Activated CD4-positive, alpha-beta memory T cell treated with anti-CD3 and anti-CD28 coated beads for 36 hours (primary cell): Measurements from ENCODE around the gene BANP. TPM values are rescaled to one million over a fixed set of nuclear protein-coding genes. Genes with fewer than 3 reads are reported as not detected.

Experiments used
- CTCF ChIA-PET: fragments of 350-600 bp; sonication (Branson Sonifier 250); formaldehyde crosslinking; loops from one replicate; lab custom pipeline; 2021; ENCODE audit warnings: antibody characterized with exemption, inconsistent platforms; lab: Charles Lee
- POLR2A ChIA-PET: fragments of 350-600 bp; sonication (Branson Sonifier 250); formaldehyde crosslinking; loops from one replicate; lab custom pipeline; 2021; ENCODE audit warnings: antibody characterized with exemption; lab: Charles Lee
- DNase-seq: peaks from one replicate; pipeline ENCODE4 v3.0.0-alpha.2; 2020
- H3K27ac Mint-ChIP-seq: one replicate; pipeline ENCODE4 v1.8.0; 2021; ENCODE audit warnings: mixed read lengths
- H3K27me3 Mint-ChIP-seq: one replicate; pipeline ENCODE4 v1.8.0; 2021; ENCODE audit warnings: mixed read lengths
- H3K36me3 Mint-ChIP-seq: one replicate; pipeline ENCODE4 v1.8.0; 2021; ENCODE audit warnings: mixed read lengths
- H3K4me1 Mint-ChIP-seq: one replicate; pipeline ENCODE4 v1.8.0; 2021; ENCODE audit warnings: low read depth, mixed read lengths
- H3K4me3 Mint-ChIP-seq: one replicate; pipeline ENCODE4 v1.8.0; 2021; ENCODE audit warnings: mild to moderate bottlenecking, mixed read lengths
- H3K9me3 Mint-ChIP-seq: one replicate; pipeline ENCODE4 v1.8.0; 2021; ENCODE audit warnings: mixed read lengths
- intact Hi-C: fragments of 100-400 bp; cut with micrococcal nuclease; formaldehyde crosslinking; loops from one replicate; pipeline ENCODE4 v1.15.1; 2023
- total RNA-seq, 2 experiments: library from RNA; stranded (reverse); gene quantifications; one replicate each; pipeline ENCODE4 v1.2.3, GENCODE V29; 2021

Gene BANP
- total RNA-seq, 2 experiments from 2014 or later, result 29.6 to 30.6 TPM

DNA sequence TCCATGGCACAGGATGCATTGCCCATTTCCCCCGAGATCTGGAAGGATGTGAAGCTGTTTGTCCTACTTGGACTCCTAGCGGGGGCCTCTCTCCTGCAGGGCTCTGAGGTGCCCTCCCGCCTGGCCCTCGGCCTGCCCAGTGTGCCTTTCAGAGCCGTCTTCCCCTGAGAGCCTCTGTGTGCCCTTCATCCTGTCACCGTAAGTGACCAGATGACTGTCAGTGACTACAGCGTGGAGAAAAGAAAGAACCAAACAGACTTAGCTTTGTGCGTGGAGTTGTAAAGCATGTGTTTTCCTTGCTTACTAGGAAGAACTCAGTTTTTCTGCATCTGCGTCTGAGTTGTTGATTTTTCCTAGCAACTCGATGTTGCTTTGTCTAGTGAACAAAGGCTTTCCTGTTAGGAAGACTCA lies 56.1 kb downstream of the BANP start:
- DNase-seq, result no peak
- H3K4me1 Mint-ChIP-seq, result peaks cover 6% of the 10 kb centered on the region
- H3K27me3 Mint-ChIP-seq, result no peaks in the 10 kb centered on the region
- H3K4me3 Mint-ChIP-seq, result no peak overlapping the region
- H3K27ac Mint-ChIP-seq, result no peak overlapping the region
- no peaks in the 10 kb centered on the region for H3K9me3 Mint-ChIP-seq
- ChIA-PET CTCF (interaction anchor here (0.6 to 0.7 kb wide), 3 partner anchors 176 to 597 kb away, joined by 3 to 4 read pairs (median 3); no protein-coding TSS in a partner anchor), POLR2A (no interaction called here)
- H3K36me3 Mint-ChIP-seq, result peaks cover 28% of the 10 kb centered on the region
- intact Hi-C loops, result loop anchor here (10.0 kb wide), 1 partner anchor 53 kb away; the partner anchor contains the start of gene BANP

DNA sequence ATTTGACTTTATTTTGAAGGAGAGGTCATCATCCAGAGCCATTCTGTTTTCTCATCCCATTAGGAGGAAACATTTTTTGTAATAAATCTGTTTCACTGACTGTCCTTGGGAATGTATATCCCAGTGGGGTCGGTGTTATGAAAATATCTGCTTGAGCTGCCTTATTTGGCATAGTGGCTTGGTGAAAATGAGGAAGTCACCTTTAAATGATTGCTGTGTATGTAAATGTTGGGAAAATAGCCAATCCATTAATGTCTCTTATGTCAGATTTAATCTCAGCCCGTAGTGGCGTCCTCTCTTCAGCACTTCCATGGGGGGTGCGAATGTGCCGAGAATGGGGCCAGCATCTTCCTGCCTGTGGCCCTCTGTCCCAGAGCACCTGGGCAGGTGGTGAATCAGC lies 57.6 kb downstream of the BANP start:
- H3K36me3 Mint-ChIP-seq, result peaks cover 31% of the 10 kb centered on the region
- CTCF ChIA-PET, result no interaction called here
- H3K27ac Mint-ChIP-seq, result no peak overlapping the region
- H3K4me1 Mint-ChIP-seq, result peaks cover 6% of the 10 kb centered on the region
- intact Hi-C loops, result loop anchor here (10.0 kb wide), 1 partner anchor 54 kb away; the partner anchor contains the start of gene BANP
- no peak overlapping the region for H3K4me3 Mint-ChIP-seq
- no peak for DNase-seq
- no peaks in the 10 kb centered on the region for H3K9me3 Mint-ChIP-seq
- H3K27me3 Mint-ChIP-seq, result no peaks in the 10 kb centered on the region
- POLR2A ChIA-PET, result no interaction called here

GRCh38 chr16:88009563-88010342 lies 58.5 kb downstream of the BANP start:
- H3K36me3 Mint-ChIP-seq, result peaks cover 29% of the 10 kb centered on the region
- H3K4me3 Mint-ChIP-seq, result no peak overlapping the region
- H3K27me3 Mint-ChIP-seq, result no peaks in the 10 kb centered on the region
- no peak for DNase-seq
- POLR2A ChIA-PET, result no interaction called here
- CTCF ChIA-PET, result no interaction called here
- no peak overlapping the region for H3K27ac Mint-ChIP-seq
- H3K9me3 Mint-ChIP-seq, result no peaks in the 10 kb centered on the region
- intact Hi-C loops, result loop anchor here (10.0 kb wide), 1 partner anchor 55 kb away; the partner anchor contains the start of gene BANP
- peaks cover 6% of the 10 kb centered on the region for H3K4me1 Mint-ChIP-seq

DNA sequence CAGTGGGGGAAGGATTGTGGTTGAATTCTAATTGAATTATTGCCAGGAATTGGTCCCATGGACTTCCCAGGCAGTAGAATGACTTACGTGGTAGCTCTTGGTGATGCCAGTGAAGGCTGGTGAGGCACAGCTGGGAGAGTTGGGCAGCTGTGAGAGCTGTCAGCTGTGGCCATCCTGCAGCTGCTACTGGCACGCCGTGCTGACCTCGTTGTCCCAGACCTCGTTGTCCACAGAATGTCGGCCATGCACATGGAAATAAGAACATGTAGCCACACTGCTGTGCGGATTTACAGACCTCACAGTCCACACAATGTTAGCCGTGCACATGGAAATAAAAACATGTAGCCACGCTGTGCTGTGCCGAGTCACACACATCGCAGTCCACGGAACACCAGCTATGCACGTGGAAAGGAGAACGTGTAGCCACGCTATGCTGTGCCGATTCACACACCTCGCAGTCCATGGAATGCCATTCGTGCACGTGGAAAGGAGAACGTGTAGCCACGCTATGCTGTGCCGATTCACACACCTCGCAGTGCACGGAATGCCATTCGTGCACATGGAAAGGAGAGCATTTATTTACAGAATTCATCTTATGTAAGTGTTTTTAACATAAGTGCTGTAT lies 59.2 kb downstream of the BANP start:
- H3K4me3 Mint-ChIP-seq, result no peak overlapping the region
- intact Hi-C loops, result no loop called here
- peaks cover 28% of the 10 kb centered on the region for H3K36me3 Mint-ChIP-seq
- no peaks in the 10 kb centered on the region for H3K27me3 Mint-ChIP-seq
- no peak overlapping the region for H3K27ac Mint-ChIP-seq
- no peak for DNase-seq
- ChIA-PET POLR2A (no interaction called here), CTCF (no interaction called here)
- H3K4me1 Mint-ChIP-seq, result peaks cover 6% of the 10 kb centered on the region
- H3K9me3 Mint-ChIP-seq, result no peaks in the 10 kb centered on the region

DNA sequence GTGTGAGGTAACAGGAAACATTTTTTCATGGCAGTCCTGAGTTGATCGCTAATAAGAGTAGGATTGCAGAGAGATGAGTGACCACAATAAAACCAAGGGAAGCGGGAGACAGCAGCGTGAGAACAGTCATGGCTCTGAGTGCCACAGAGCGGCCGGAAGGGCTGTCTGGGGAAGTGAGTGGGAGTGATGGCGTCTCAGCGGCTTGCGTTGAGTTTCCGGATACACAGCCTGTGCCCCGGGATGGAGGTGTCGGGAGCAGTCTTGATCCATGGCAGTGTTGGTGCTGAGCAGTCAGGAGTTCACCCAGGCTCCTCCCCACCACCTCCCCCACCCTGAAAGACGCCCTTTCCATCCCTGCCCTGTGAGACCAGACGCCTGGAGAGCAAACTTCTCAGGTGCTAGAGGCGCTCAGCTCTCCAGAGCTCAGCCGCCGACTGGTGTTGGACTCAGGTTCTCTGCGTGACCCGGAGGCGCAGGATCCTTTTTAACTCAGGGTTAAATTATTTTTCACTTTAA lies 59.8 kb downstream of the BANP start:
- Mint-ChIP-seq H3K36me3 (peaks cover 22% of the 10 kb centered on the region), H3K9me3 (no peaks in the 10 kb centered on the region), H3K27me3 (no peaks in the 10 kb centered on the region), H3K4me1 (peaks cover 6% of the 10 kb centered on the region), H3K27ac (no peak overlapping the region), H3K4me3 (no peak overlapping the region)
- intact Hi-C loops, result no loop called here
- CTCF ChIA-PET, result no interaction called here
- POLR2A ChIA-PET, result no interaction called here
- DNase-seq, result no peak

DNA sequence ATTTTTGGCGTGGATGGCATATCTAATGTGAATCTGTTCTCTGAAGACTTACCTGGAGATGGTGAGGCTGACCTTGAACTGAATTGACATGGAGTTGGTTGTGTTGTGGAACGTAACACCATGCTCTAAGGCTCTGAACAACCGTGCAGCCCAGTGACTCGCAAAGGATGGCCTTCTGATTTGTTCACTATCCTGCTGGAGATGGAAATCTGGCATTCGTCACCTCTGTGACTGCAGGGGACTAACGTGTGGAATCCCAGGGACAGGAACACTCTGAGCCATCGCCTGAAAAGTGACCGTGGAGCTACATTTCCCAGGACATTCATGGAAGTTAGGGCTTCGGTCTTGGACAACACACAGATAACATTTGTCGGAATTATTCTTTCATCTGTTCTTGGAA lies 61.1 kb downstream of the BANP start:
- peaks cover 6% of the 10 kb centered on the region for H3K4me1 Mint-ChIP-seq
- intact Hi-C loops, result no loop called here
- H3K9me3 Mint-ChIP-seq, result no peaks in the 10 kb centered on the region
- POLR2A ChIA-PET, result no interaction called here
- H3K36me3 Mint-ChIP-seq, result peaks cover 18% of the 10 kb centered on the region
- CTCF ChIA-PET, result no interaction called here
- no peak overlapping the region for H3K4me3 Mint-ChIP-seq
- no peaks in the 10 kb centered on the region for H3K27me3 Mint-ChIP-seq
- no peak for DNase-seq
- H3K27ac Mint-ChIP-seq, result no peak overlapping the region

DNA sequence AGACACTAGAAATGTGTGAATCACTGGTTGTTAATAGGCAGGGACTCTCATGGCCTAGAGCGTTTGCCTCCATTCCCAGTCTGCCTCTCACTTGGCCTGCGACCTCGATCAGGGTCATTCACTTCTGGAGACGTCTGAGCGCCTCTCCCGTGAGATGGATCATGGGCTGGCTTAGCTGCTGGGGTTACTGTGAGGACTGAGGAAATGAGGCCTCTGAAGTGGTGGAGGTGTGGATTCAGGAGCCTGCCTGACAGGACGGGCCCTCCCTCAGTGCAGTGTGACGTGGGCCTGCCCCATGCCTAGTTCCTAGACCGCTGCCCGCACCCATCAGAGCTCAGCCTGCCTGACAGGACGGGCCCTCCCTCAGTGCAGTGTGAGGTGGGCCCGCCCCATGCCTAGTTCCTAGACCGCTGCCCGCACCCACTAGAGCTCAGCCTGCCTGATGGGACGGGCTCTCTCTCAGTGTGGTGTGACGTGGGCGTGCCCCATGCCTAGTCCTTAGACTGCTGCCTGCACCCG lies 61.9 kb downstream of the BANP start:
- DNase-seq, result no peak
- ChIA-PET POLR2A (no interaction called here), CTCF (no interaction called here)
- Mint-ChIP-seq H3K4me3 (no peak overlapping the region), H3K27me3 (no peaks in the 10 kb centered on the region), H3K36me3 (peaks cover 12% of the 10 kb centered on the region), H3K27ac (no peak overlapping the region), H3K9me3 (no peaks in the 10 kb centered on the region), H3K4me1 (peaks cover 6% of the 10 kb centered on the region)
- intact Hi-C loops, result no loop called here

DNA sequence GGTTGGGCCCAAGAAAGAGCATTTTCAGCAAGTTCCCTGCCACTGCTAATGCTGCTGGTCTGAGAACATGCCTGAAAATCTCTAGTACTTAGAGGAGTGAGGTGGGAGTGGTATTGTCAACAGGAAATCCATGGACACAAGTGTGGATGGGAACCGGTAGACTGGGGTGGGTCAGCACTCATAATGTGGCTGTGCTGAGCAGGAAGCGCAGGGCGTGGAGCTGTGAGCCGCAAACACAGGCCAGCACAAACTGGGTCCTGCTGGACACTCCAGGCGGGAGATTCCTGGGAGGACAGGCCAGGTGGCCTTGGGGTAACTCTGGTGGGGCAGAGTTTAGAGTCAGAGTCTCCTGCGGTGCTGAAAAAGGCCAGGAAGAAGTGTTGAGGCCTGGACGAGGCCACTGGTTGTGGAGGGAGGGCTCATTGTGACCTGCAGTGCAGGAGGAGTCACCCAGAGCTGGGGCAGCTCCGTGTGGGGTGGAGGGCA lies 62.6 kb downstream of the BANP start:
- Mint-ChIP-seq H3K27me3 (no peaks in the 10 kb centered on the region), H3K27ac (no peak overlapping the region), H3K36me3 (peaks cover 13% of the 10 kb centered on the region), H3K9me3 (no peaks in the 10 kb centered on the region), H3K4me1 (peaks cover 6% of the 10 kb centered on the region), H3K4me3 (no peak overlapping the region)
- ChIA-PET POLR2A (no interaction called here), CTCF (no interaction called here)
- no peak for DNase-seq
- intact Hi-C loops, result no loop called here

DNA sequence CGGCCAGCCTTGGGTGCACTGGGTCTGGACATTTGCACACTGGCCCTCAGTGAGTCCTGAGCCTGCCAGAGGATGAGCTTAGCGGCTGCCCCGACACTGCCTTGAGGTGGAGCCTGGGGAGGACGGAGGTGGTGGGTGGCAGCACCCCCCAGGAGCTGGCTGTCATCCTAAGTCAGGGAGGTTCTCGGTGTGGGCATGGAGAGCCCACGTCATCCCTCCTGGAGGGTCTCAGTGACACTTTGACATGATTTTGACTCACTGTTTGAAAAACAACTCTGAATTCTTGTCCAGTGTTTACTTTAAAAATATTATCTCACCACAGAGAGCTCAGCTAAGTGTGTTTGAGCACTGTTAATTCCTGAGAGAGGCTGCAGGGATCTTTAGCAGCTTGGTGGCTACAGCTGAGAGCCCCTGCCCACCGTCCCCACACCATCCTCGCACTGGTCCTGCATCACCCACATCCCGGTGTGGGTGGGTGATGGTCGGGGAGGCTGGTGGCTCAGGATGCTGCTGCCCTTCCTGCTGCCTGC lies 63.1 kb downstream of the BANP start:
- no peak overlapping the region for H3K4me3 Mint-ChIP-seq
- H3K36me3 Mint-ChIP-seq, result peaks cover 13% of the 10 kb centered on the region
- H3K27me3 Mint-ChIP-seq, result no peaks in the 10 kb centered on the region
- peaks cover 6% of the 10 kb centered on the region for H3K4me1 Mint-ChIP-seq
- no peak for DNase-seq
- CTCF ChIA-PET, result no interaction called here
- POLR2A ChIA-PET, result no interaction called here
- intact Hi-C loops, result no loop called here
- no peaks in the 10 kb centered on the region for H3K9me3 Mint-ChIP-seq
- H3K27ac Mint-ChIP-seq, result no peak overlapping the region

DNA sequence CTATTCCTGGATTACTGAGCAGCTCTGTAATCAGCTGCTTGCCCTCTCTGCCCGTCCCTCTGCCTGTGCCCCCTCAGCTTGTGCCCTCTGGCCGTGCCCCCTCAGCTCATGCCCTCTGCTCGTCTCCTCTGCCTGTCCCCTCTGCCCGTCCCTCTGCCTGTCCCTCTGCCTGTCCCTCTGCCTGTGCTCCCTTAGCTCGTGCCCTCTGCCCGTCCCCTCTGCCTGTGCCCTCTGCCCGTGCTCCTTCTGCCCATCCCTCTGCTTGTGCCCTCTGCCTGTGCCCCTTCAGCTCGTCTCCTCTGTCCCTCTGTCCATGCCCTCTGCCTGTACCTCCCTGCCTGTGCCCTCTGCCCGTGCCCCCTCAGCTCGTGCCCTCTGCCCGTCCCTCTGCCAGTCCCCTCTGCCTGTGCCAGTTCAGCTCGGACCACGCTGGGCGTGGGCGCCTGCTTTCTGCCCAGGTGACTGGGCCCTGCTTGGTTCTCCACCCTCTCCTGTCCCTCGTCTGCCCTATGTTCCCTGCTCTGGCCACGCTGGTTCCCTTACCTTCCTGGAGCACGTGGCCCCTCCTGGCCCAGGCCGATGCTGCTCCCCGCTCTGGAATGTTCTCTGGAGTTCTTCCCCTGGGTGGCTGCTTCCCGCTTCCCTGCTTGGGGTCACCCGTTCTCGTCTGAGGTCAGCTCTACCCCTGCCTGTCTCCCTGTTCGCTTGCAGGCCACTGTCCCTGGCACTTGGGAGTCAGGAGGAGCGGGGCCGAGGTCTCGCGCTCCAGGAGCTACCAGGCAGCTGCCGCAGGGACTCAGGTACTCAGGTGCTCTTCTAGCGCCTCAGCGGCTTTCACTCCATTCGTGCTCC lies 63.9 kb downstream of the BANP start:
- POLR2A ChIA-PET, result no interaction called here
- no peaks in the 10 kb centered on the region for H3K4me1 Mint-ChIP-seq
- no peaks in the 10 kb centered on the region for H3K27me3 Mint-ChIP-seq
- DNase-seq, result no peak
- no peak overlapping the region for H3K27ac Mint-ChIP-seq
- CTCF ChIA-PET, result no interaction called here
- peaks cover 10% of the 10 kb centered on the region for H3K36me3 Mint-ChIP-seq
- intact Hi-C loops, result no loop called here
- H3K4me3 Mint-ChIP-seq, result no peak overlapping the region
- no peaks in the 10 kb centered on the region for H3K9me3 Mint-ChIP-seq

- peaks cover 9% of the 10 kb centered on the region for H3K36me3 Mint-ChIP-seq
- no peak overlapping the region for H3K27ac Mint-ChIP-seq
- DNase-seq, result no peak
- H3K27me3 Mint-ChIP-seq, result no peaks in the 10 kb centered on the region
- POLR2A ChIA-PET, result no interaction called here
- CTCF ChIA-PET, result no interaction called here
- H3K4me3 Mint-ChIP-seq, result no peak overlapping the region
- intact Hi-C loops, result no loop called here
- no peaks in the 10 kb centered on the region for H3K9me3 Mint-ChIP-seq
- H3K4me1 Mint-ChIP-seq, result no peaks in the 10 kb centered on the region
These were observed 64.5 kb downstream of the BANP start for GRCh38 chr16:88015806-88016140.
